Measurements from ENCODE around the gene ZNF646.

The ZNF646 gene

DNA sequence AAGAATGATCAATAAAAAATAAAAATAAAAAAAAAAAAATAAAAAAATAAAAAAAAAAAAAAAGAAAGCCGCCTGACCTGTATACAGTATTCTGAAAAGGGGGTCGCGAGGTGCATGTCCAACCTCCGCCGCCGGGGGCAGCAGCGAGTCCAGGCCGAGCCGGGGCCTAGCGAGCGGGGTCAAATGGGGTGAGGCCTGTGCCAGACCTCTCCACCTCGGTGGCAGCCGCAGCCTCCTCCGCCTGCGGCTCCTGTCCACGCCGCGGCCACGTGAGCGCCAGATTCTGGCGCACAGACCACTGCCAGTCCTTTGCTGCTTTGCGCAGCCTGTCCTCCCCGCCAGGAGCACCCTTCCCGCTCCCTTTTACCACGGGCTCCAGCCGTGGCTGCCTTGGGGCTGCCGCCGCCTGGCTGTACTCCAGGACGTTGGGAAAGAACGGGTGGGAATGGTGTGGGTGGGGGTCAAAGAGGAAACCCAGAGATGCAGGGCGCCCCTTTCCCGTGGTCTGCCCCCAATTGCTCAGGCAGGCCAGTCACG, 31.5 kb downstream of the ZNF646 start:
- no peak overlapping the region for H3K4me2 ChIP-seq (ENCODE audit: insufficient read depth, low read length)
- peak; percentile 52 for DNase-seq
- no peaks in the 10 kb centered on the region for H4K20me1 ChIP-seq (ENCODE audit: insufficient read depth, low read length)
- peaks cover 25% of the 10 kb centered on the region for H3K4me1 ChIP-seq (ENCODE audit: insufficient read depth, low read length)
- H2AFZ ChIP-seq (ENCODE audit: low read depth, low read length) = no peak overlapping the region
- no peak overlapping the region for H3K9ac ChIP-seq (ENCODE audit: low read depth, low read length)
- H3K79me2 ChIP-seq (ENCODE audit: insufficient read depth, low read length) = peaks cover 19% of the 10 kb centered on the region
- no peaks in the 10 kb centered on the region for H3K27me3 ChIP-seq (ENCODE audit: insufficient read depth, low read length, poor library complexity)
- no peak overlapping the region for H3K27ac ChIP-seq (ENCODE audit: low read length)
- peaks cover 16% of the 10 kb centered on the region for H3K36me3 ChIP-seq (ENCODE audit: insufficient read depth, low read length)
- ATAC-seq (ENCODE audit: insufficient read depth, low read depth) = no peak
- H3K9me3 ChIP-seq (ENCODE audit: insufficient read depth, low read length, severe bottlenecking) = no peaks in the 10 kb centered on the region
- H3K4me3 ChIP-seq (ENCODE audit: low read depth in 1 of 2, low read length in 2 of 2) = no peak overlapping the region
- TF ChIP-seq, protein P1, sequence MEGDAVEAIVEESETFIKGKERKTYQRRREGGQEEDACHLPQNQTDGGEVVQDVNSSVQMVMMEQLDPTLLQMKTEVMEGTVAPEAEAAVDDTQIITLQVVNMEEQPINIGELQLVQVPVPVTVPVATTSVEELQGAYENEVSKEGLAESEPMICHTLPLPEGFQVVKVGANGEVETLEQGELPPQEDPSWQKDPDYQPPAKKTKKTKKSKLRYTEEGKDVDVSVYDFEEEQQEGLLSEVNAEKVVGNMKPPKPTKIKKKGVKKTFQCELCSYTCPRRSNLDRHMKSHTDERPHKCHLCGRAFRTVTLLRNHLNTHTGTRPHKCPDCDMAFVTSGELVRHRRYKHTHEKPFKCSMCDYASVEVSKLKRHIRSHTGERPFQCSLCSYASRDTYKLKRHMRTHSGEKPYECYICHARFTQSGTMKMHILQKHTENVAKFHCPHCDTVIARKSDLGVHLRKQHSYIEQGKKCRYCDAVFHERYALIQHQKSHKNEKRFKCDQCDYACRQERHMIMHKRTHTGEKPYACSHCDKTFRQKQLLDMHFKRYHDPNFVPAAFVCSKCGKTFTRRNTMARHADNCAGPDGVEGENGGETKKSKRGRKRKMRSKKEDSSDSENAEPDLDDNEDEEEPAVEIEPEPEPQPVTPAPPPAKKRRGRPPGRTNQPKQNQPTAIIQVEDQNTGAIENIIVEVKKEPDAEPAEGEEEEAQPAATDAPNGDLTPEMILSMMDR (IDR thresholded peaks at IDR 0.05; ENCODE audit: borderline replicate concordance, extremely low read depth, low read length, poor library complexity, severe bottlenecking) = peak; percentile 65
- TF ChIP-seq EZH2 (IDR thresholded peaks at IDR 0.05; ENCODE audit: borderline replicate concordance, low read depth, low read length, severe bottlenecking) = no peak

DNA sequence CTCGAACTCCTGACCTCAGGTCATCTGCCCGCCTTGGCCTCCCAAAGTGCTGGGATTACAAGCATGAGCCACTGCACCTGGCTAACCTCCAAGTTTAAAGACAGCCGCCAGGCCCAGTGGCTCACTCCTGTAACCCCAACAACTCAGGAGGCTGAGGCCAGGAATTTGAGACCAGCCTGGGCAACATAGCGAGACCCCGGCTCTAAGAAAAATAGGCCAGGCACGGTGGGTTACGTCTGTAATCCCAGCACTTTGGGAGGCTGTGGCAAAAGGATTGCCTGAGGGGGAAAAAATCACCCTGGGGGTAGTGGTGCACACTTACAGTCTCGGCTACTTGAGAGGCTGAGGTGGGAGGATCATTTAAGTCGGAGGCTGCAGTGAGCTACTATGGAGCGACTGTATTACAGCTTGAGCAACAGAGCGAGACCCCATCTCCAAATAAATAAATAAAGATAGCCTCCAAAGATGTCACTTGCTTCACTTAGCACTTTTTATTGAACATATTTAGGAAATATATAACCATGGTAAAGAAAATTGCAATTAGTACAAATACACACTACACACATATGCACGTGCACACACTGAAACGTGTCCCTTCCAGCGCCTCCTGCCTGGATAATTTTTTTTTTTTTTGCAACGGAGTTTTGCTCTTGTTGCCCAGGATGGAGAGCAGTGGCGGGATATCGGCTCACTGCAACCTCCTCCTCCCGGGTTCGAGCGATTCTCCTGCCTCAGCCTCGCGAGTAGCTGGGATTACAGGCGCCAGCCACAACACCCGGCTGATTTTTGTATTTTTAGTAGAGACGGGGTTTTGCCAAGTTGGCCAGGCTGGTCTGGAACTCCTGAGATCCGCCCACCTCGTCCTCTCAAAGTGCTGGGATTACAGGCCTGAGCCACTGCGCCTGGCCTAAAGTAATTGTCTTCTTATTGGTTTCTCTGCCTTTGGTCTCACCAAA, 32.6 kb downstream of the ZNF646 start:
- Histone ChIP-seq H4K20me1 (ENCODE audit: insufficient read depth, low read length) (no peaks in the 10 kb centered on the region), H3K4me3 (ENCODE audit: low read depth in 1 of 2, low read length in 2 of 2) (no peak overlapping the region; a peak in 1 of 4 replicates)
- no peak for DNase-seq

DNA sequence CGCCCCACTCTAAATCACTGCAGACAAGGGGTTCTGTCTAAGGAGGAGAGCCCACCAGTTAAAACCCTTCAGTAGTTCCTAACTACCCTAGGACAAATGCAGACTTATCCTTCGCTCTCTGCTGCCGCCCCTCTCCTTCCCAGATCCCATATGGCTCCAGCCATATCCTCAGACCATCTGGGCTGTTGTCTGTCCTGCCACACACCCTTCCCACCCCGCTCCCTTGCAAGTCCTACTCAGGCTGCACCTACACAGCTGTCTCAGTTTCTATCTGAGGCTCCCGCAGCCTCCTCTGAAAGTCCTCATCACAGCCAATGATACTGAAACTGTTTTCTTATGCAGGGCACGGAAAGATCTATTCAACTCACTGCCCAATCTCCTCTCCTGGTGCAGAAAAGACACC, 33.2 kb downstream of the ZNF646 start:
- Histone ChIP-seq H3K9me3 (ENCODE audit: insufficient read depth, low read length, severe bottlenecking) (no peaks in the 10 kb centered on the region), H3K4me2 (ENCODE audit: insufficient read depth, low read length) (peak overlapping the region; percentile 87), H3K79me2 (ENCODE audit: insufficient read depth, low read length) (peaks cover 19% of the 10 kb centered on the region), H3K4me3 (ENCODE audit: low read depth in 1 of 2, low read length in 2 of 2) (peak overlapping the region; percentile 74 to 83; a peak in 3 of 4 replicates), H2AFZ (ENCODE audit: low read depth, low read length) (peak overlapping the region; percentile 92), H3K4me1 (ENCODE audit: insufficient read depth, low read length) (peaks cover 25% of the 10 kb centered on the region), H3K9ac (ENCODE audit: low read depth, low read length) (peak overlapping the region; percentile 85), H3K36me3 (ENCODE audit: insufficient read depth, low read length) (peaks cover 33% of the 10 kb centered on the region), H4K20me1 (ENCODE audit: insufficient read depth, low read length) (no peaks in the 10 kb centered on the region), H3K27me3 (ENCODE audit: insufficient read depth, low read length, poor library complexity) (no peaks in the 10 kb centered on the region), H3K27ac (ENCODE audit: low read length) (peak overlapping the region; percentile 71; the same call in 1 of the 2 replicates)
- TF ChIP-seq, protein P1 (IDR thresholded peaks at IDR 0.05; ENCODE audit: borderline replicate concordance, extremely low read depth, low read length, poor library complexity, severe bottlenecking) = no peak
- TF ChIP-seq EZH2 (IDR thresholded peaks at IDR 0.05; ENCODE audit: borderline replicate concordance, low read depth, low read length, severe bottlenecking) = no peak
- DNase-seq (no peak), ATAC-seq (ENCODE audit: insufficient read depth, low read depth) (no peak)

More for the DNA sequence above, 32.6 kb downstream of the ZNF646 start:
- Histone ChIP-seq H3K27me3 (ENCODE audit: insufficient read depth, low read length, poor library complexity) (no peaks in the 10 kb centered on the region), H3K4me2 (ENCODE audit: insufficient read depth, low read length) (peak overlapping the region; percentile 87), H3K9me3 (ENCODE audit: insufficient read depth, low read length, severe bottlenecking) (no peaks in the 10 kb centered on the region), H3K36me3 (ENCODE audit: insufficient read depth, low read length) (peaks cover 26% of the 10 kb centered on the region), H3K4me1 (ENCODE audit: insufficient read depth, low read length) (peaks cover 25% of the 10 kb centered on the region), H3K9ac (ENCODE audit: low read depth, low read length) (peak overlapping the region; percentile 85; the same call in 1 of the 2 replicates), H3K27ac (ENCODE audit: low read length) (peak overlapping the region; percentile 71; the same call in 1 of the 2 replicates), H3K79me2 (ENCODE audit: insufficient read depth, low read length) (peaks cover 19% of the 10 kb centered on the region), H2AFZ (ENCODE audit: low read depth, low read length) (peak overlapping the region; percentile 92)
- no peak for TF ChIP-seq EZH2 (IDR thresholded peaks at IDR 0.05; ENCODE audit: borderline replicate concordance, low read depth, low read length, severe bottlenecking)
- TF ChIP-seq, protein P1 (IDR thresholded peaks at IDR 0.05; ENCODE audit: borderline replicate concordance, extremely low read depth, low read length, poor library complexity, severe bottlenecking) = no peak
- ATAC-seq (ENCODE audit: insufficient read depth, low read depth) = no peak
